ENCODE results near the gene CDON.
"Not testable (repeated sequence)": the region's sequence is repeated elsewhere in the genome, so short reads cannot be mapped to it uniquely, and the experiment has no call there.

The CDON gene

GRCh38 chr11:125922156-125922555 is 140.5 kb downstream of the CDON start:
- Histone ChIP-seq H2AFZ (ENCODE audit: low read length, unreplicated experiment) (no peak overlapping the region), H3K27me3 (ENCODE audit: insufficient read depth, low read length) (peaks cover 31% of the 10 kb centered on the region), H3K4me1 (ENCODE audit: control insufficient read depth, insufficient read depth, low read length, unreplicated experiment) (no peaks in the 10 kb centered on the region), H3K36me3 (ENCODE audit: insufficient read depth, low read length) (no peaks in the 10 kb centered on the region), H3K27ac (ENCODE audit: low read depth, low read length) (no peak overlapping the region), H3K4me3 (ENCODE audit: low read depth, low read length) (no peak overlapping the region), H3K79me2 (ENCODE audit: control insufficient read depth, insufficient read depth, low read length, unreplicated experiment) (no peaks in the 10 kb centered on the region)

- H2AFZ ChIP-seq (ENCODE audit: low read length, unreplicated experiment): no peak overlapping the region
- H3K4me3 ChIP-seq (ENCODE audit: low read depth, low read length): no peak overlapping the region
- H3K27ac ChIP-seq (ENCODE audit: low read depth, low read length): no peak overlapping the region
- H3K27me3 ChIP-seq (ENCODE audit: insufficient read depth, low read length): peaks cover 38% of the 10 kb centered on the region
- no peaks in the 10 kb centered on the region for H3K36me3 ChIP-seq (ENCODE audit: insufficient read depth, low read length)
- no peaks in the 10 kb centered on the region for H3K4me1 ChIP-seq (ENCODE audit: control insufficient read depth, insufficient read depth, low read length, unreplicated experiment)
- no peaks in the 10 kb centered on the region for H3K79me2 ChIP-seq (ENCODE audit: control insufficient read depth, insufficient read depth, low read length, unreplicated experiment)
These were observed 141.6 kb downstream of the CDON start for GRCh38 chr11:125921042-125921441.

GRCh38 chr11:125918140-125918840 is 144.4 kb downstream of the CDON start:
- no peak overlapping the region for H2AFZ ChIP-seq (ENCODE audit: low read length, unreplicated experiment)
- no peaks in the 10 kb centered on the region for H3K36me3 ChIP-seq (ENCODE audit: insufficient read depth, low read length)
- H3K4me3 ChIP-seq (ENCODE audit: low read depth, low read length): no peak overlapping the region
- peaks cover 46% of the 10 kb centered on the region for H3K27me3 ChIP-seq (ENCODE audit: insufficient read depth, low read length)
- no peak overlapping the region for H3K27ac ChIP-seq (ENCODE audit: low read depth, low read length)
- H3K79me2 ChIP-seq (ENCODE audit: control insufficient read depth, insufficient read depth, low read length, unreplicated experiment): no peaks in the 10 kb centered on the region
- H3K4me1 ChIP-seq (ENCODE audit: control insufficient read depth, insufficient read depth, low read length, unreplicated experiment): no peaks in the 10 kb centered on the region

GRCh38 chr11:125916683-125917347 is 145.9 kb downstream of the CDON start:
- H3K27ac ChIP-seq (ENCODE audit: low read depth, low read length): no peak overlapping the region
- peaks cover 53% of the 10 kb centered on the region for H3K27me3 ChIP-seq (ENCODE audit: insufficient read depth, low read length)
- H3K4me3 ChIP-seq (ENCODE audit: low read depth, low read length): no peak overlapping the region
- H2AFZ ChIP-seq (ENCODE audit: low read length, unreplicated experiment): no peak overlapping the region
- H3K36me3 ChIP-seq (ENCODE audit: insufficient read depth, low read length): no peaks in the 10 kb centered on the region
- no peaks in the 10 kb centered on the region for H3K4me1 ChIP-seq (ENCODE audit: control insufficient read depth, insufficient read depth, low read length, unreplicated experiment)
- no peaks in the 10 kb centered on the region for H3K79me2 ChIP-seq (ENCODE audit: control insufficient read depth, insufficient read depth, low read length, unreplicated experiment)

- H2AFZ ChIP-seq (ENCODE audit: low read length, unreplicated experiment); H3K4me3 ChIP-seq (ENCODE audit: low read depth, low read length); H3K36me3 ChIP-seq (ENCODE audit: insufficient read depth, low read length); H3K4me1 ChIP-seq (ENCODE audit: control insufficient read depth, insufficient read depth, low read length, unreplicated experiment); H3K79me2 ChIP-seq (ENCODE audit: control insufficient read depth, insufficient read depth, low read length, unreplicated experiment); H3K27ac ChIP-seq (ENCODE audit: low read depth, low read length): not testable (repeated sequence)
- H3K27me3 ChIP-seq (ENCODE audit: insufficient read depth, low read length): peaks cover 66% of the 10 kb centered on the region
These were observed 148.1 kb downstream of the CDON start for GRCh38 chr11:125914601-125915000.

- Histone ChIP-seq H3K4me1 (ENCODE audit: control insufficient read depth, insufficient read depth, low read length, unreplicated experiment) (no peaks in the 10 kb centered on the region), H3K36me3 (ENCODE audit: insufficient read depth, low read length) (no peaks in the 10 kb centered on the region), H3K27ac (ENCODE audit: low read depth, low read length) (no peak overlapping the region), H2AFZ (ENCODE audit: low read length, unreplicated experiment) (no peak overlapping the region), H3K4me3 (ENCODE audit: low read depth, low read length) (no peak overlapping the region), H3K27me3 (ENCODE audit: insufficient read depth, low read length) (peaks cover 60% of the 10 kb centered on the region), H3K79me2 (ENCODE audit: control insufficient read depth, insufficient read depth, low read length, unreplicated experiment) (no peaks in the 10 kb centered on the region)
These were observed 152.3 kb downstream of the CDON start for GRCh38 chr11:125910226-125910849.
